Loucy (cell line): ENCODE measurements around the gene DSCAM.

ENCODE experiments used
- CTCF ChIP-seq: fragments of 200-600 bp; sonication (generic); conservative IDR thresholded peaks from 2 replicates; pipeline ENCODE4 v1.5.1; 2014; ENCODE audit warnings: mild to moderate bottlenecking, antibody characterized with exemption, low read length
- EZH2phosphoT487 ChIP-seq: fragments of 200-600 bp; IDR thresholded peaks from 2 replicates; pipeline ENCODE4 v1.6.1; 2018; ENCODE audit warnings: antibody characterized with exemption, mild to moderate bottlenecking, moderate library complexity, borderline replicate concordance

GRCh38 chr21:40517646-40518045 is 329.3 kb downstream of the DSCAM start:
- no peak for TF ChIP-seq CTCF
- TF ChIP-seq EZH2phosphoT487: no peak
